Vagina (tissue), 2 donors: ENCODE data around the gene FKBP1B.

Source experiments
- POLR2A ChIP-seq, 2 donors: fragments of 450-650 bp; IDR thresholded peaks; one replicate each; pipeline ENCODE4 v1.6.1; 2017; ENCODE audit warnings: antibody characterized with exemption in 2 of 2, mild to moderate bottlenecking in 2 of 2, moderate library complexity in 2 of 2
- TF ChIP-seq, protein P1 (sequence below), 3 experiments: fragments of 450-650 bp in 2 of 3; fragments of 200-600 bp in 1 of 3; sonication (generic) in 1 of 3; IDR thresholded peaks; one replicate each; pipeline ENCODE4 v1.5.1; 2017 to 2019; ENCODE audit warnings: antibody characterized with exemption in 3 of 3, mild to moderate bottlenecking in 2 of 3, moderate library complexity in 2 of 3

DNA sequence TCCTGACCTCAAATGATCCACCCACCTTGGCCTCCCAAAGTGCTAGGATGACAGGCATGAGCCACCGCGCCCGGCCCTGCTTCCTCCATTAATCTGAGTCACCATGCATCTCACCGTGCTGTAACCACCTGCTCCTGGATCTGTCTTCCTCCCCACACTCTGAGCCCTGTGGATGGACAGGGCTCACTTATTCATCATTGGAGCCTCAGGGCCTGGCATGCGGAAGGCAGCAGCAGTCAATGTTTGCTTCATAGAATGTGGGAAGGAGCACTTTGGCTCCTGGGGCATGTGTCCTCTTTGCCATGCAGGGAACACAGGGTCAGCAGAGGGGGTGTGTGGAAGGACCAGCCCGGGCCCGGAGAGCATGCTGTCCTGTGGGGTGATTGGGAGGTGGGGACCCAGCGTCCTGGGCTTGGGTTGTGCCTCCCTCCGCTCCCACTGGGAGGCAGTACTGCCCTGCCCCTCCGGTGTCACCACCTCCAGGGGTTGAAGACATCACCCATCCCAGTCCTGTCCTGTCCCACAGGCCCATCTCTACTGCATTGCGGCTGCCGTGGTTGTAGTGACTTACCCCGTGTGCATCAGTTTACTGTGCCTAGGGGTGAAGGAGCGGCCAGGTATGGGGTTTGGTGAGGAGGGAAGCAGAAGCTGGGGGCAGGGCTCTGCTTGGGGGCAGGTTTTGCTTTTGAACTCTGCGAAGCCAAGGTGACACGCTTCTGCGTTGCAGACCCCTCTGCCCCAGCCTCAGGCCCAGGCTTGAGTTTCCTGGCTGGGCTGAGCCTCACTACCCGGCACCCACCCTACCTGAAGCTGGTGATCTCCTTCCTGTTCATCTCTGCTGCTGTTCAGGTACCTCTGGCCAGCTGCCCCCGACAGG is 28.2 kb upstream of the FKBP1B start:
- TF ChIP-seq, protein P1, sequence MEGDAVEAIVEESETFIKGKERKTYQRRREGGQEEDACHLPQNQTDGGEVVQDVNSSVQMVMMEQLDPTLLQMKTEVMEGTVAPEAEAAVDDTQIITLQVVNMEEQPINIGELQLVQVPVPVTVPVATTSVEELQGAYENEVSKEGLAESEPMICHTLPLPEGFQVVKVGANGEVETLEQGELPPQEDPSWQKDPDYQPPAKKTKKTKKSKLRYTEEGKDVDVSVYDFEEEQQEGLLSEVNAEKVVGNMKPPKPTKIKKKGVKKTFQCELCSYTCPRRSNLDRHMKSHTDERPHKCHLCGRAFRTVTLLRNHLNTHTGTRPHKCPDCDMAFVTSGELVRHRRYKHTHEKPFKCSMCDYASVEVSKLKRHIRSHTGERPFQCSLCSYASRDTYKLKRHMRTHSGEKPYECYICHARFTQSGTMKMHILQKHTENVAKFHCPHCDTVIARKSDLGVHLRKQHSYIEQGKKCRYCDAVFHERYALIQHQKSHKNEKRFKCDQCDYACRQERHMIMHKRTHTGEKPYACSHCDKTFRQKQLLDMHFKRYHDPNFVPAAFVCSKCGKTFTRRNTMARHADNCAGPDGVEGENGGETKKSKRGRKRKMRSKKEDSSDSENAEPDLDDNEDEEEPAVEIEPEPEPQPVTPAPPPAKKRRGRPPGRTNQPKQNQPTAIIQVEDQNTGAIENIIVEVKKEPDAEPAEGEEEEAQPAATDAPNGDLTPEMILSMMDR (IDR thresholded peaks at IDR 0.05): no peak
- no peak for TF ChIP-seq POLR2A (IDR thresholded peaks at IDR 0.05)
